ENCODE measurements around the gene R3HDM2.

Gene R3HDM2

GRCh38 chr12:57210926-57211692 lies 219.7 kb downstream of the R3HDM2 start:
- Histone ChIP-seq H2AFZ (ENCODE audit: low read depth, low read length) (no peak overlapping the region), H3K4me3 (ENCODE audit: low read depth in 1 of 2, low read length in 2 of 2) (no peak overlapping the region), H3K36me3 (ENCODE audit: insufficient read depth, low read length) (no peaks in the 10 kb centered on the region), H3K9ac (ENCODE audit: low read depth, low read length) (no peak overlapping the region), H3K27ac (ENCODE audit: low read length) (no peak overlapping the region), H4K20me1 (ENCODE audit: insufficient read depth, low read length) (no peaks in the 10 kb centered on the region; the same call in 1 of the 2 replicates), H3K4me1 (ENCODE audit: insufficient read depth, low read length) (peaks cover 13% of the 10 kb centered on the region), H3K4me2 (ENCODE audit: insufficient read depth, low read length) (no peak overlapping the region), H3K27me3 (ENCODE audit: insufficient read depth, low read length, poor library complexity) (peaks cover 10% of the 10 kb centered on the region), H3K79me2 (ENCODE audit: insufficient read depth, low read length) (no peaks in the 10 kb centered on the region), H3K9me3 (ENCODE audit: insufficient read depth, low read length, severe bottlenecking) (no peaks in the 10 kb centered on the region)
- DNase-seq: no peak
- TF ChIP-seq, protein P1, sequence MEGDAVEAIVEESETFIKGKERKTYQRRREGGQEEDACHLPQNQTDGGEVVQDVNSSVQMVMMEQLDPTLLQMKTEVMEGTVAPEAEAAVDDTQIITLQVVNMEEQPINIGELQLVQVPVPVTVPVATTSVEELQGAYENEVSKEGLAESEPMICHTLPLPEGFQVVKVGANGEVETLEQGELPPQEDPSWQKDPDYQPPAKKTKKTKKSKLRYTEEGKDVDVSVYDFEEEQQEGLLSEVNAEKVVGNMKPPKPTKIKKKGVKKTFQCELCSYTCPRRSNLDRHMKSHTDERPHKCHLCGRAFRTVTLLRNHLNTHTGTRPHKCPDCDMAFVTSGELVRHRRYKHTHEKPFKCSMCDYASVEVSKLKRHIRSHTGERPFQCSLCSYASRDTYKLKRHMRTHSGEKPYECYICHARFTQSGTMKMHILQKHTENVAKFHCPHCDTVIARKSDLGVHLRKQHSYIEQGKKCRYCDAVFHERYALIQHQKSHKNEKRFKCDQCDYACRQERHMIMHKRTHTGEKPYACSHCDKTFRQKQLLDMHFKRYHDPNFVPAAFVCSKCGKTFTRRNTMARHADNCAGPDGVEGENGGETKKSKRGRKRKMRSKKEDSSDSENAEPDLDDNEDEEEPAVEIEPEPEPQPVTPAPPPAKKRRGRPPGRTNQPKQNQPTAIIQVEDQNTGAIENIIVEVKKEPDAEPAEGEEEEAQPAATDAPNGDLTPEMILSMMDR (IDR thresholded peaks at IDR 0.05; ENCODE audit: borderline replicate concordance, extremely low read depth, low read length, poor library complexity, severe bottlenecking): no peak
- no peak for TF ChIP-seq EZH2 (IDR thresholded peaks at IDR 0.05; ENCODE audit: borderline replicate concordance, low read depth, low read length, severe bottlenecking)
- ATAC-seq (ENCODE audit: insufficient read depth, low read depth): no peak

DNA sequence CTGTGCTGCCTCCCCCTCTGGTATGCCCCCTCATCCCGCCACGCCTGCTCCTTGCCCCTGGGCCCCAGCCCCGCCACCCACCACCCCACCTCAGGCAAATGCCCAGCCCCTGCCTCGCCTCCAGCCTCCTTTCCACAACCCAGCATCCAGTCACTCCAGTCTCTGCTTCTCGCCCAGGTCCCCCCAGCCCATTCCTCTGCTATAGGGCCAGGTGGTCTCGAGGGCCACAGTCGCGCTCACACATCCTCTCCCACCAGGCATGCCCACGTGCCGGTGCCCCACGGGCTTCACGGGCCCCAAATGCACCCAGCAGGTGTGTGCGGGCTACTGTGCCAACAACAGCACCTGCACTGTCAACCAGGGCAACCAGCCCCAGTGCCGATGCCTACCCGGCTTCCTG lies 220.4 kb downstream of the R3HDM2 start:
- Histone ChIP-seq H3K27ac (ENCODE audit: low read length) (no peak overlapping the region), H3K9ac (ENCODE audit: low read depth, low read length) (no peak overlapping the region), H3K4me2 (ENCODE audit: insufficient read depth, low read length) (no peak overlapping the region), H3K9me3 (ENCODE audit: insufficient read depth, low read length, severe bottlenecking) (no peaks in the 10 kb centered on the region), H4K20me1 (ENCODE audit: insufficient read depth, low read length) (no peaks in the 10 kb centered on the region; the same call in 1 of the 2 replicates), H3K4me1 (ENCODE audit: insufficient read depth, low read length) (peaks cover 13% of the 10 kb centered on the region), H3K4me3 (ENCODE audit: low read depth in 1 of 2, low read length in 2 of 2) (no peak overlapping the region), H3K79me2 (ENCODE audit: insufficient read depth, low read length) (no peaks in the 10 kb centered on the region), H2AFZ (ENCODE audit: low read depth, low read length) (no peak overlapping the region), H3K27me3 (ENCODE audit: insufficient read depth, low read length, poor library complexity) (peaks cover 10% of the 10 kb centered on the region), H3K36me3 (ENCODE audit: insufficient read depth, low read length) (no peaks in the 10 kb centered on the region)
- no peak for TF ChIP-seq EZH2 (IDR thresholded peaks at IDR 0.05; ENCODE audit: borderline replicate concordance, low read depth, low read length, severe bottlenecking)
- TF ChIP-seq, protein P1 (IDR thresholded peaks at IDR 0.05; ENCODE audit: borderline replicate concordance, extremely low read depth, low read length, poor library complexity, severe bottlenecking): no peak
- no peak for DNase-seq
- no peak for ATAC-seq (ENCODE audit: insufficient read depth, low read depth)

GRCh38 chr12:57209916-57210315 lies 220.9 kb downstream of the R3HDM2 start:
- no peak overlapping the region for H3K4me3 ChIP-seq (ENCODE audit: low read depth in 1 of 2, low read length in 2 of 2)
- TF ChIP-seq, protein P1 (IDR thresholded peaks at IDR 0.05; ENCODE audit: borderline replicate concordance, extremely low read depth, low read length, poor library complexity, severe bottlenecking): no peak
- no peaks in the 10 kb centered on the region for H3K9me3 ChIP-seq (ENCODE audit: insufficient read depth, low read length, severe bottlenecking)
- H3K27me3 ChIP-seq (ENCODE audit: insufficient read depth, low read length, poor library complexity): peaks cover 9% of the 10 kb centered on the region
- DNase-seq (no peak), ATAC-seq (ENCODE audit: insufficient read depth, low read depth) (no peak)
- H4K20me1 ChIP-seq (ENCODE audit: insufficient read depth, low read length): no peaks in the 10 kb centered on the region
- H3K79me2 ChIP-seq (ENCODE audit: insufficient read depth, low read length): no peaks in the 10 kb centered on the region
- no peak overlapping the region for H3K9ac ChIP-seq (ENCODE audit: low read depth, low read length)
- H2AFZ ChIP-seq (ENCODE audit: low read depth, low read length): no peak overlapping the region
- H3K27ac ChIP-seq (ENCODE audit: low read length): no peak overlapping the region
- H3K4me1 ChIP-seq (ENCODE audit: insufficient read depth, low read length): peaks cover 13% of the 10 kb centered on the region
- H3K4me2 ChIP-seq (ENCODE audit: insufficient read depth, low read length): no peak overlapping the region
- H3K36me3 ChIP-seq (ENCODE audit: insufficient read depth, low read length): no peaks in the 10 kb centered on the region
